HG02623 (cell line): ENCODE measurements around the gene PAX7.
"Not testable (repeated sequence)": the region's sequence is repeated elsewhere in the genome, so short reads cannot be mapped to it uniquely, and the experiment has no call there.

Experiments
- ATAC-seq: cut with Tn5 transposase; IDR thresholded peaks from one replicate; pipeline ENCODE4 v1.9.1; 2021; ENCODE audit warnings: moderate library complexity; ENCODE audit not compliant: unreplicated experiment

The PAX7 gene

GRCh38 chr1:18630511-18631495, at the start of gene PAX7:
Gene PAX7 (plus strand): TSS chr1:18630846. CDS start chr1:18631604, 758 bp downstream.
- ATAC-seq = no peak

- ATAC-seq = no peak
Observed at GRCh38 chr1:18581420-18581880, 49.2 kb upstream of the PAX7 start.

GRCh38 chr1:18582890-18583289, 47.8 kb upstream of the PAX7 start:
- no peak for ATAC-seq

GRCh38 chr1:18583326-18583941, 47.2 kb upstream of the PAX7 start:
- no peak for ATAC-seq

GRCh38 chr1:18586016-18586415, 44.6 kb upstream of the PAX7 start:
- ATAC-seq = not testable (repeated sequence)

- ATAC-seq = no peak
Observed at GRCh38 chr1:18588093-18588492, 42.6 kb upstream of the PAX7 start.

GRCh38 chr1:18592368-18592767, 38.3 kb upstream of the PAX7 start:
- ATAC-seq = no peak

GRCh38 chr1:18597160-18598042, 33.2 kb upstream of the PAX7 start:
- no peak for ATAC-seq

GRCh38 chr1:18599086-18599485, 31.6 kb upstream of the PAX7 start:
- no peak for ATAC-seq

GRCh38 chr1:18599704-18600103, 30.9 kb upstream of the PAX7 start:
- ATAC-seq = no peak

- no peak for ATAC-seq
Observed at GRCh38 chr1:18602533-18603211, 28.0 kb upstream of the PAX7 start.

- no peak for ATAC-seq
Observed at GRCh38 chr1:18603212-18603852, 27.3 kb upstream of the PAX7 start.

GRCh38 chr1:18606443-18607288, 24.0 kb upstream of the PAX7 start:
- no peak for ATAC-seq

GRCh38 chr1:18607289-18607760, 23.3 kb upstream of the PAX7 start:
- no peak for ATAC-seq

GRCh38 chr1:18608534-18608933, 22.1 kb upstream of the PAX7 start:
- no peak for ATAC-seq

- ATAC-seq = no peak
Observed at GRCh38 chr1:18611311-18611710, 19.3 kb upstream of the PAX7 start.

GRCh38 chr1:18612073-18612472, 18.6 kb upstream of the PAX7 start:
- no peak for ATAC-seq

GRCh38 chr1:18614069-18614735, 16.4 kb upstream of the PAX7 start:
- ATAC-seq = no peak
